ENCODE measurements around the gene GSE1.

The GSE1 gene

GRCh38 chr16:85608515-85608885 is 4.6 kb upstream of the GSE1 start:
- Histone ChIP-seq H3K79me2 (ENCODE audit: control insufficient read depth, insufficient read depth, low read length, unreplicated experiment) (peaks cover 4% of the 10 kb centered on the region), H3K36me3 (ENCODE audit: insufficient read depth, low read length) (no peaks in the 10 kb centered on the region), H2AFZ (ENCODE audit: low read length, unreplicated experiment) (no peak overlapping the region), H3K27me3 (ENCODE audit: insufficient read depth, low read length) (no peaks in the 10 kb centered on the region), H3K4me3 (ENCODE audit: low read depth, low read length) (no peak overlapping the region), H3K27ac (ENCODE audit: low read depth, low read length) (no peak overlapping the region), H3K4me1 (ENCODE audit: control insufficient read depth, insufficient read depth, low read length, unreplicated experiment) (peaks cover 11% of the 10 kb centered on the region)

- H3K27me3 ChIP-seq (ENCODE audit: insufficient read depth, low read length) = no peaks in the 10 kb centered on the region
- no peak overlapping the region for H3K27ac ChIP-seq (ENCODE audit: low read depth, low read length)
- H3K4me3 ChIP-seq (ENCODE audit: low read depth, low read length) = no peak overlapping the region
- peaks cover 4% of the 10 kb centered on the region for H3K79me2 ChIP-seq (ENCODE audit: control insufficient read depth, insufficient read depth, low read length, unreplicated experiment)
- peaks cover 11% of the 10 kb centered on the region for H3K4me1 ChIP-seq (ENCODE audit: control insufficient read depth, insufficient read depth, low read length, unreplicated experiment)
- H2AFZ ChIP-seq (ENCODE audit: low read length, unreplicated experiment) = no peak overlapping the region
- no peaks in the 10 kb centered on the region for H3K36me3 ChIP-seq (ENCODE audit: insufficient read depth, low read length)
These were observed 4.2 kb upstream of the GSE1 start for GRCh38 chr16:85608887-85609286.

- Histone ChIP-seq H3K27me3 (ENCODE audit: insufficient read depth, low read length) (no peaks in the 10 kb centered on the region), H3K36me3 (ENCODE audit: insufficient read depth, low read length) (no peaks in the 10 kb centered on the region), H3K4me1 (ENCODE audit: control insufficient read depth, insufficient read depth, low read length, unreplicated experiment) (peaks cover 11% of the 10 kb centered on the region), H3K79me2 (ENCODE audit: control insufficient read depth, insufficient read depth, low read length, unreplicated experiment) (no peaks in the 10 kb centered on the region), H3K27ac (ENCODE audit: low read depth, low read length) (no peak overlapping the region), H2AFZ (ENCODE audit: low read length, unreplicated experiment) (no peak overlapping the region), H3K4me3 (ENCODE audit: low read depth, low read length) (no peak overlapping the region)
These were observed 3.6 kb upstream of the GSE1 start for GRCh38 chr16:85609539-85609938.

GRCh38 chr16:85610059-85610445 is 3.1 kb upstream of the GSE1 start:
- Histone ChIP-seq H3K4me1 (ENCODE audit: control insufficient read depth, insufficient read depth, low read length, unreplicated experiment) (peaks cover 12% of the 10 kb centered on the region), H3K27me3 (ENCODE audit: insufficient read depth, low read length) (no peaks in the 10 kb centered on the region), H3K4me3 (ENCODE audit: low read depth, low read length) (no peak overlapping the region), H3K79me2 (ENCODE audit: control insufficient read depth, insufficient read depth, low read length, unreplicated experiment) (no peaks in the 10 kb centered on the region), H3K36me3 (ENCODE audit: insufficient read depth, low read length) (no peaks in the 10 kb centered on the region), H2AFZ (ENCODE audit: low read length, unreplicated experiment) (no peak overlapping the region), H3K27ac (ENCODE audit: low read depth, low read length) (no peak overlapping the region)

- H3K4me1 ChIP-seq (ENCODE audit: control insufficient read depth, insufficient read depth, low read length, unreplicated experiment) = peaks cover 16% of the 10 kb centered on the region
- H2AFZ ChIP-seq (ENCODE audit: low read length, unreplicated experiment) = no peak overlapping the region
- no peaks in the 10 kb centered on the region for H3K27me3 ChIP-seq (ENCODE audit: insufficient read depth, low read length)
- H3K36me3 ChIP-seq (ENCODE audit: insufficient read depth, low read length) = no peaks in the 10 kb centered on the region
- H3K79me2 ChIP-seq (ENCODE audit: control insufficient read depth, insufficient read depth, low read length, unreplicated experiment) = no peaks in the 10 kb centered on the region
- H3K27ac ChIP-seq (ENCODE audit: low read depth, low read length) = peak overlapping the region; percentile 88; the same call in 1 of the 2 replicates
- peak overlapping the region; percentile 92 for H3K4me3 ChIP-seq (ENCODE audit: low read depth, low read length)
These were observed 2.5 kb upstream of the GSE1 start for GRCh38 chr16:85610446-85611193.

GRCh38 chr16:85611194-85611443 is 2.0 kb upstream of the GSE1 start:
- Histone ChIP-seq H3K4me3 (ENCODE audit: low read depth, low read length) (peak overlapping the region; percentile 92), H3K27me3 (ENCODE audit: insufficient read depth, low read length) (no peaks in the 10 kb centered on the region), H3K36me3 (ENCODE audit: insufficient read depth, low read length) (no peaks in the 10 kb centered on the region), H3K4me1 (ENCODE audit: control insufficient read depth, insufficient read depth, low read length, unreplicated experiment) (peaks cover 16% of the 10 kb centered on the region), H3K79me2 (ENCODE audit: control insufficient read depth, insufficient read depth, low read length, unreplicated experiment) (no peaks in the 10 kb centered on the region), H3K27ac (ENCODE audit: low read depth, low read length) (peak overlapping the region; percentile 88), H2AFZ (ENCODE audit: low read length, unreplicated experiment) (peak overlapping the region; percentile 74)

GRCh38 chr16:85611444-85612190 is 1.5 kb upstream of the GSE1 start:
- Histone ChIP-seq H3K4me1 (ENCODE audit: control insufficient read depth, insufficient read depth, low read length, unreplicated experiment) (peaks cover 16% of the 10 kb centered on the region), H3K27ac (ENCODE audit: low read depth, low read length) (peak overlapping the region; percentile 88), H2AFZ (ENCODE audit: low read length, unreplicated experiment) (peak overlapping the region; percentile 74), H3K27me3 (ENCODE audit: insufficient read depth, low read length) (no peaks in the 10 kb centered on the region), H3K4me3 (ENCODE audit: low read depth, low read length) (peak overlapping the region; percentile 92), H3K79me2 (ENCODE audit: control insufficient read depth, insufficient read depth, low read length, unreplicated experiment) (no peaks in the 10 kb centered on the region), H3K36me3 (ENCODE audit: insufficient read depth, low read length) (no peaks in the 10 kb centered on the region)

- H3K27ac ChIP-seq (ENCODE audit: low read depth, low read length) = peak overlapping the region; percentile 88
- peak overlapping the region; percentile 92 for H3K4me3 ChIP-seq (ENCODE audit: low read depth, low read length)
- H3K4me1 ChIP-seq (ENCODE audit: control insufficient read depth, insufficient read depth, low read length, unreplicated experiment) = peaks cover 16% of the 10 kb centered on the region
- no peaks in the 10 kb centered on the region for H3K79me2 ChIP-seq (ENCODE audit: control insufficient read depth, insufficient read depth, low read length, unreplicated experiment)
- no peaks in the 10 kb centered on the region for H3K27me3 ChIP-seq (ENCODE audit: insufficient read depth, low read length)
- no peaks in the 10 kb centered on the region for H3K36me3 ChIP-seq (ENCODE audit: insufficient read depth, low read length)
- H2AFZ ChIP-seq (ENCODE audit: low read length, unreplicated experiment) = peak overlapping the region; percentile 21
These were observed 826 bp upstream of the GSE1 start for GRCh38 chr16:85612191-85612800.

GRCh38 chr16:85613604-85614337 is 649 bp downstream of the GSE1 start:
- Histone ChIP-seq H3K79me2 (ENCODE audit: control insufficient read depth, insufficient read depth, low read length, unreplicated experiment) (peaks cover 10% of the 10 kb centered on the region), H2AFZ (ENCODE audit: low read length, unreplicated experiment) (no peak overlapping the region), H3K27ac (ENCODE audit: low read depth, low read length) (no peak overlapping the region), H3K27me3 (ENCODE audit: insufficient read depth, low read length) (no peaks in the 10 kb centered on the region), H3K4me1 (ENCODE audit: control insufficient read depth, insufficient read depth, low read length, unreplicated experiment) (peaks cover 16% of the 10 kb centered on the region), H3K36me3 (ENCODE audit: insufficient read depth, low read length) (no peaks in the 10 kb centered on the region), H3K4me3 (ENCODE audit: low read depth, low read length) (peak overlapping the region; percentile 79)

GRCh38 chr16:85614338-85615013 is 1.4 kb downstream of the GSE1 start:
- H3K79me2 ChIP-seq (ENCODE audit: control insufficient read depth, insufficient read depth, low read length, unreplicated experiment) = peaks cover 12% of the 10 kb centered on the region
- H3K4me3 ChIP-seq (ENCODE audit: low read depth, low read length) = peak overlapping the region; percentile 79
- H3K36me3 ChIP-seq (ENCODE audit: insufficient read depth, low read length) = no peaks in the 10 kb centered on the region
- H3K4me1 ChIP-seq (ENCODE audit: control insufficient read depth, insufficient read depth, low read length, unreplicated experiment) = peaks cover 16% of the 10 kb centered on the region
- no peak overlapping the region for H2AFZ ChIP-seq (ENCODE audit: low read length, unreplicated experiment)
- no peak overlapping the region for H3K27ac ChIP-seq (ENCODE audit: low read depth, low read length)
- no peaks in the 10 kb centered on the region for H3K27me3 ChIP-seq (ENCODE audit: insufficient read depth, low read length)
